K562 (cell line): ENCODE data around the gene ATP8B4. TPM values are rescaled to one million over a fixed set of nuclear protein-coding genes. Genes with fewer than 3 reads are reported as not detected.

Experiments
- ARID2 ChIP-seq: fragments of 450-650 bp; IDR thresholded peaks from 2 replicates; pipeline ENCODE4 v1.6.1; 2017; ENCODE audit warnings: antibody characterized with exemption, mild to moderate bottlenecking
- ARNT ChIP-seq, 2 experiments: fragments of 450-650 bp; IDR thresholded peaks; 2 replicates each; pipeline ENCODE4 v1.6.1; 2016; ENCODE audit warnings: mild to moderate bottlenecking in 1 of 2
- ATF1 ChIP-seq, 2 experiments: fragments of 450-650 bp in 1 of 2; IDR thresholded peaks; 2 replicates each; pipeline ENCODE4 v1.6.1; 2016; ENCODE audit warnings: missing compliant biosample characterization in 1 of 2, missing genetic modification characterization in 1 of 2
- BHLHE40 ChIP-seq: IDR thresholded peaks from 2 replicates; pipeline ENCODE4 v1.6.1; 2011; ENCODE audit warnings: low read length, improper control_type of control experiment
- CEBPZ ChIP-seq: fragments of 150-350 bp; IDR thresholded peaks from 2 replicates; pipeline ENCODE4 v1.6.1; 2014; ENCODE audit warnings: low read depth, mild to moderate bottlenecking, low read length, borderline replicate concordance
- CREM ChIP-seq: IDR thresholded peaks from 2 replicates; pipeline ENCODE4 v1.6.1; 2014; ENCODE audit warnings: antibody characterized with exemption, low read depth
- DACH1 ChIP-seq: fragments of 450-650 bp; IDR thresholded peaks from 2 replicates; pipeline ENCODE4 v1.6.1; 2018; ENCODE audit not compliant: partially characterized antibody
- FOXK2 ChIP-seq, 2 experiments: fragments of 450-650 bp; IDR thresholded peaks in 1 of 2; conservative IDR thresholded peaks in 1 of 2; 2 replicates each; pipeline ENCODE4 v1.6.1; 2016; ENCODE audit warnings: low read depth in 2 of 2, mild to moderate bottlenecking in 1 of 2
- L3MBTL2 ChIP-seq: fragments of 450-650 bp; IDR thresholded peaks from 2 replicates; pipeline ENCODE4 v1.6.1; 2016; ENCODE audit warnings: mild to moderate bottlenecking, moderate library complexity
- MBD1 ChIP-seq: fragments of 250-450 bp; sonication (Bioruptor Pico); IDR thresholded peaks from 2 replicates; pipeline ENCODE4 v1.8.0; 2022; ENCODE audit warnings: inconsistent platforms
- MEF2A ChIP-seq: IDR thresholded peaks from 2 replicates; pipeline ENCODE4 v1.6.1; 2011; ENCODE audit warnings: low read depth, mild to moderate bottlenecking, low read length, moderate library complexity; ENCODE audit not compliant: control insufficient read depth
- MYC ChIP-seq, 2 experiments: fragments of 250-450 bp in 1 of 2; sonication (Bioruptor Pico) in 1 of 2; IDR thresholded peaks; 2 replicates each; pipeline versions ENCODE4 v1.5.1 to v1.6.1; 2012 to 2021; ENCODE audit warnings: low read depth in 2 of 2, borderline replicate concordance in 1 of 2, improper control_type of control experiment in 1 of 2, low read length in 1 of 2, mild to moderate bottlenecking in 1 of 2, moderate library complexity in 1 of 2
- NCOA6 ChIP-seq: fragments of 450-650 bp; IDR thresholded peaks from 2 replicates; pipeline ENCODE4 v1.6.1; 2017; ENCODE audit warnings: mild to moderate bottlenecking
- POU5F1 ChIP-seq: fragments of 150-350 bp; IDR thresholded peaks from 2 replicates; pipeline ENCODE4 v1.6.1; 2014; ENCODE audit warnings: borderline replicate concordance, low read length, low read depth, mild to moderate bottlenecking; ENCODE audit not compliant: partially characterized antibody
- RAD21 ChIP-seq, 2 experiments: fragments of 250-450 bp in 1 of 2; fragments of 450-650 bp in 1 of 2; sonication (Bioruptor Pico) in 1 of 2; formaldehyde crosslinking in 1 of 2; IDR thresholded peaks in 1 of 2; conservative IDR thresholded peaks in 1 of 2; 2 replicates each; pipeline versions ENCODE4 v1.4.0 to v1.8.0; 2020 to 2022; ENCODE audit warnings: mild to moderate bottlenecking in 2 of 2, moderate library complexity in 1 of 2
- RAD51 ChIP-seq: fragments of 450-650 bp; IDR thresholded peaks from 2 replicates; pipeline ENCODE4 v1.7.1; 2016; ENCODE audit warnings: low read depth, mild to moderate bottlenecking, borderline replicate concordance
- RCOR1 ChIP-seq, 2 experiments: IDR thresholded peaks; 2 replicates each; pipeline ENCODE4 v1.6.1; 2012; ENCODE audit warnings: low read depth in 2 of 2, low read length in 2 of 2, borderline replicate concordance in 1 of 2, improper control_type of control experiment in 1 of 2
- SMC3 ChIP-seq: conservative IDR thresholded peaks from 2 replicates; pipeline ENCODE4 v1.6.1; 2011; ENCODE audit warnings: low read depth, low read length, improper control_type of control experiment; ENCODE audit not compliant: insufficient read depth
- SOX6 ChIP-seq: fragments of 450-650 bp; IDR thresholded peaks from 2 replicates; pipeline ENCODE4 v1.6.1; 2014; ENCODE audit warnings: mild to moderate bottlenecking
- TAF15 ChIP-seq: fragments of 200-400 bp; formaldehyde crosslinking; IDR thresholded peaks from 2 replicates; pipeline ENCODE4 v1.6.1; 2017; ENCODE audit warnings: mild to moderate bottlenecking, low read depth, low read length, moderate library complexity
- TAF9B ChIP-seq: fragments of 450-650 bp; IDR thresholded peaks from 2 replicates; pipeline ENCODE4 v1.6.1; 2018; ENCODE audit warnings: mild to moderate bottlenecking; ENCODE audit not compliant: partially characterized antibody
- ZNF347 ChIP-seq: fragments of 450-650 bp; formaldehyde crosslinking; IDR thresholded peaks from 2 replicates; pipeline ENCODE4 v1.4.0; 2020; ENCODE audit warnings: low read depth, mild to moderate bottlenecking, moderate library complexity
- polyA plus RNA-seq, 8 experiments: library from polyadenylated mRNA; depleted of rRNA in 4 of 8; stranded (reverse) in 5 of 8; unstranded in 3 of 8; fragments of >200 nt; fragmentation: Nextera tagmentation in 2 of 8; fragmentation: Illumina TruSeq in 1 of 8; extraction: Ambion mirVana in 2 of 8; extraction: Trizol in 1 of 8; gene quantifications; 2 replicates each; pipeline versions ENCODE4 v1.2.1 to v1.2.3, GENCODE V29; 2011 to 2014; ENCODE audit warnings: inconsistent platforms in 1 of 8, missing spikeins in 1 of 8
- total RNA-seq, 7 experiments: library from RNA; depleted of rRNA in 6 of 7; stranded (reverse); fragments of >200 nt in 6 of 7; fragmentation: Illumina TruSeq in 2 of 7; extraction: Trizol in 2 of 7; gene quantifications; 2 replicates each; pipeline versions ENCODE4 v1.2.1 to v1.2.3, GENCODE V29; 2011 to 2021; ENCODE audit warnings: low replicate concordance in 1 of 7

ATP8B4 gene
- total and polyA plus RNA-seq, 9 of the 15 experiments (the other 6 are each of a cell fraction or from before 2014, with no cell fraction given): 0.14 to 2.5 (median 0.44) TPM

GRCh38 chr15:50003786-50004334 is 115.2 kb downstream of the ATP8B4 start (continued):
- TF ChIP-seq RAD21 (CRISPR knock-in tag; conservative IDR thresholded peaks at IDR 0.05 in 1 of 2, IDR thresholded peaks at IDR 0.05 in 1 of 2): peak; percentile 90 to 93
- no peak for TF ChIP-seq MBD1 (CRISPR knock-in tag)
- no peak for TF ChIP-seq ATF1 (CRISPR knock-in tag; IDR thresholded peaks at IDR 0.05)
- peak; percentile 46; the same call in 1 of the 2 replicates for TF ChIP-seq ATF1 (tag; IDR thresholded peaks at IDR 0.05)
- TF ChIP-seq TAF9B: no peak
- TF ChIP-seq DACH1: peak; percentile 95
- TF ChIP-seq FOXK2 (conservative IDR thresholded peaks at IDR 0.05 in 1 of 2, IDR thresholded peaks at IDR 0.05 in 1 of 2; ENCODE audit: low read depth in 2 of 2): peak; percentile 98 to 99
- peak; percentile 34; the same call in 1 of the 2 replicates for TF ChIP-seq L3MBTL2
- no peak for TF ChIP-seq TAF15
- peak; percentile 83 for TF ChIP-seq SMC3
- no peak for TF ChIP-seq CEBPZ
- TF ChIP-seq CREM: peak; percentile 68
- TF ChIP-seq ARNT (IDR thresholded peaks at IDR 0.05): peak in 1 of 2 experiments; percentile 33; a peak in 1 of 4 replicates
- TF ChIP-seq RCOR1 (IDR thresholded peaks at IDR 0.05; ENCODE audit: borderline replicate concordance in 1 of 2, low read depth in 2 of 2, low read length in 2 of 2): peak in 1 of 2 experiments; percentile 37; a peak in 1 of 4 replicates
- TF ChIP-seq SOX6: peak; percentile 32; the same call in 1 of the 2 replicates
- TF ChIP-seq NCOA6: no peak
- peak; percentile 52; the same call in 1 of the 2 replicates for TF ChIP-seq MYC (IDR thresholded peaks at IDR 0.05; ENCODE audit: low read depth, low read length)
- no peak for TF ChIP-seq MYC (CRISPR knock-in tag; IDR thresholded peaks at IDR 0.05; ENCODE audit: borderline replicate concordance, low read depth)
- peak; percentile 68; the same call in 1 of the 2 replicates for TF ChIP-seq RAD51
- TF ChIP-seq BHLHE40: peak; percentile 68; the same call in 1 of the 2 replicates
- no peak for TF ChIP-seq ZNF347 (CRISPR knock-in tag)
- no peak for TF ChIP-seq ARID2
- peak; percentile 65 for TF ChIP-seq POU5F1
- TF ChIP-seq MEF2A: no peak
